ENCODE measurements around the gene ITGB8.
"Not testable (repeated sequence)": the region's sequence is repeated elsewhere in the genome, so short reads cannot be mapped to it uniquely, and the experiment has no call there.

Gene ITGB8

GRCh38 chr7:20385126-20385525 is 54.4 kb downstream of the ITGB8 start:
- no peak for DNase-seq

- no peak for DNase-seq
Observed at GRCh38 chr7:20388084-20388483, 57.4 kb downstream of the ITGB8 start.

GRCh38 chr7:20389192-20389591 is 58.5 kb downstream of the ITGB8 start:
- not testable (repeated sequence) for DNase-seq

- DNase-seq, result no peak
Observed at GRCh38 chr7:20393021-20393610, 62.4 kb downstream of the ITGB8 start.

- DNase-seq, result no peak
Observed at GRCh38 chr7:20393616-20394015, 62.9 kb downstream of the ITGB8 start.

GRCh38 chr7:20394284-20394683 is 63.6 kb downstream of the ITGB8 start:
- DNase-seq, result no peak

- no peak for DNase-seq
Observed at GRCh38 chr7:20395104-20395503, 64.4 kb downstream of the ITGB8 start.

- no peak for DNase-seq
Observed at GRCh38 chr7:20395511-20395910, 64.8 kb downstream of the ITGB8 start.

GRCh38 chr7:20399521-20399920 is 68.8 kb downstream of the ITGB8 start:
- DNase-seq, result no peak

- no peak for DNase-seq
Observed at GRCh38 chr7:20401861-20402746, 71.4 kb downstream of the ITGB8 start.

- DNase-seq, result no peak
Observed at GRCh38 chr7:20402747-20403230, 72.1 kb downstream of the ITGB8 start.

GRCh38 chr7:20403331-20403730 is 72.6 kb downstream of the ITGB8 start:
- no peak for DNase-seq

GRCh38 chr7:20404320-20404719 is 73.6 kb downstream of the ITGB8 start:
- DNase-seq, result no peak

GRCh38 chr7:20407585-20408466 is 77.1 kb downstream of the ITGB8 start:
- no peak for DNase-seq

- no peak for DNase-seq
Observed at GRCh38 chr7:20408467-20408826, 77.7 kb downstream of the ITGB8 start.

- DNase-seq, result no peak
Observed at GRCh38 chr7:20409961-20410360, 79.3 kb downstream of the ITGB8 start.

- DNase-seq, result no peak
Observed at GRCh38 chr7:20411372-20411771, 80.7 kb downstream of the ITGB8 start.

GRCh38 chr7:20412032-20412431 is 81.3 kb downstream of the ITGB8 start:
- DNase-seq, result no peak

- no peak for DNase-seq
Observed at GRCh38 chr7:20417260-20417659, 86.6 kb downstream of the ITGB8 start.

GRCh38 chr7:20417675-20418382 is 87.1 kb downstream of the ITGB8 start:
- DNase-seq, result no peak

GRCh38 chr7:20424500-20424899 is 93.8 kb downstream of the ITGB8 start:
- DNase-seq, result no peak

GRCh38 chr7:20430664-20431063 is 100.0 kb downstream of the ITGB8 start:
- DNase-seq, result no peak

GRCh38 chr7:20431146-20431545 is 100.4 kb downstream of the ITGB8 start:
- no peak for DNase-seq

All from T-helper 1 cell (primary cell).